Spleen (tissue), 11 donors: ENCODE data around the gene LRRTM4. TPM values are rescaled to one million over a fixed set of nuclear protein-coding genes. Genes with fewer than 3 reads are reported as not detected.

Experiments used
- DNase-seq: peaks from one replicate; pipeline ENCODE4 v3.0.0-alpha.2; 2020
- H3K27ac ChIP-seq, 8 donors: fragments of 200-600 bp; sonication (generic) in 7 of 8; 1 replicate in 4 of 8; 2 replicates in 4 of 8; pipeline versions ENCODE4 v1.5.0 to v1.8.0; 2016 to 2021; ENCODE audit warnings: inconsistent platforms in 4 of 8, mild to moderate bottlenecking in 4 of 8, moderate library complexity in 1 of 8
- H3K27me3 ChIP-seq, 7 donors: fragments of 200-600 bp; sonication (generic) in 6 of 7; replicated peaks in 1 of 7; 1 replicate in 4 of 7; 2 replicates in 3 of 7; pipeline versions ENCODE4 v1.5.0 to v1.8.0; 2016 to 2021; ENCODE audit warnings: inconsistent platforms in 3 of 7, mild to moderate bottlenecking in 1 of 7
- H3K36me3 ChIP-seq, 6 donors: fragments of 200-600 bp; sonication (generic) in 5 of 6; 1 replicate in 4 of 6; 2 replicates in 2 of 6; pipeline versions ENCODE4 v1.5.0 to v1.8.0; 2016 to 2021; ENCODE audit warnings: inconsistent platforms in 2 of 6
- H3K4me1 ChIP-seq, 6 donors: fragments of 200-600 bp; sonication (generic) in 5 of 6; 1 replicate in 3 of 6; 2 replicates in 3 of 6; pipeline versions ENCODE4 v1.5.0 to v1.8.0; 2016 to 2021; ENCODE audit warnings: inconsistent platforms in 3 of 6
- H3K4me3 ChIP-seq, 8 donors: fragments of 200-600 bp; sonication (generic) in 7 of 8; 1 replicate in 4 of 8; 2 replicates in 4 of 8; pipeline versions ENCODE4 v1.5.0 to v1.8.0; 2016 to 2021; ENCODE audit warnings: inconsistent platforms in 4 of 8, mild to moderate bottlenecking in 4 of 8, moderate library complexity in 2 of 8
- H3K9me3 ChIP-seq, 8 donors: fragments of 200-600 bp; sonication (generic) in 7 of 8; 1 replicate in 4 of 8; 2 replicates in 4 of 8; pipeline versions ENCODE4 v1.5.0 to v1.8.0; 2016 to 2021; ENCODE audit warnings: inconsistent platforms in 4 of 8
- CTCF ChIP-seq, 11 experiments: fragments of 200-600 bp in 7 of 11; fragments of 450-650 bp in 4 of 11; sonication (generic) in 4 of 11; IDR thresholded peaks in 8 of 11; conservative IDR thresholded peaks in 3 of 11; 1 replicate in 7 of 11; 2 replicates in 4 of 11; pipeline versions ENCODE4 v1.4.0 to v1.8.0; 2016 to 2021; ENCODE audit warnings: antibody characterized with exemption in 11 of 11, inconsistent platforms in 4 of 11, mild to moderate bottlenecking in 1 of 11
- POLR2A ChIP-seq, 3 donors: fragments of 450-650 bp; IDR thresholded peaks; one replicate each; pipeline ENCODE4 v1.5.1; 2017; ENCODE audit warnings: antibody characterized with exemption in 3 of 3, mild to moderate bottlenecking in 1 of 3
- POLR2AphosphoS5 ChIP-seq, 3 donors: sonication (generic); formaldehyde crosslinking; IDR thresholded peaks; one replicate each; pipeline ENCODE4 v1.5.1; 2017; ENCODE audit warnings: antibody characterized with exemption in 3 of 3
- WGBS, 5 donors: extraction: QIAGEN DNeasy Blood & Tissue Kit in 3 of 5; methylation state at CpG; one replicate each; pipeline versions ENCODE4 v1.1.5 to v1.1.7; 2013 to 2018; 5-methylcytosine and 5-hydroxymethylcytosine counted together
- intact Hi-C: fragments of 100-400 bp; cut with DNase I; formaldehyde crosslinking; loops from one replicate; pipeline ENCODE4 v1.15.0; 2023; ENCODE audit warnings: low total_unique reads
- polyA plus RNA-seq, 3 donors: library from polyadenylated mRNA; stranded (reverse); fragments of 200-250 nt; gene quantifications; one replicate each; pipeline ENCODE4 v1.2.1, GENCODE V29; 2013
- total RNA-seq, 7 donors: library from RNA; depleted of rRNA in 3 of 7; stranded (reverse); fragments of >200 nt in 3 of 7; fragmentation: NEBNext Ultra II Directional in 4 of 7; extraction: Animal tissue kit (Norgen Biotek cat#: 25700) in 4 of 7; gene quantifications; one replicate each; pipeline versions ENCODE4 v1.1.0 to v1.2.1, GENCODE V29; 2016 to 2021
- donor health status: healthy with polysubstance abuse.
- donor health status: DM: no; HTN: no; CAD: no; lungs with moderate emphysema.
- donor health status: DM: no; HTN: no; CAD: no.
- donor health status: Bipolar disorder and iron deficiency.
- donor health status: healthy.
- donor health status: DM: no; HTN: no; CAD: no.
- donor health status: DM: yes; HTN: yes; CAD: no.

The LRRTM4 gene
- total and polyA plus RNA-seq, 10 donors: 0.03 to 0.33 (median 0.14) TPM; not detected in 5

DNA sequence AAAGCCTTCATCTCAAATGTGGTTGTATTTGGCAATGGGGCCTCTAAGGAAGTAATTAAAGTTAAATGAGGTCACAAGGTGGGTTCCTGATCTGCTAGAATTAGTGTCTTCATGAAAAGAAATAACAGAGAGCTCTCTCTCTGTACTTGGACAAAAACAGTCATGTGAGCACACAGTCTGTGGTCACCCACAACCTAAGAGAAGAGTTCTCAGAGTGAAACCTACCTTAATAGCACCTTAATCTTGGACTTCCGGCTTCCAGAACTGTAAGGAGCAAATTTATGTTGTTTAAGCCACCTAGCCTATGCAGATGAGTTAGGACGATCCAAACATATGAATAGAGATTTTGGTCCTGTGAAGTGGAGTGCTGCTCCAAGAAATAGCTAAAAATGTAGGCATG is 758.9 kb downstream of the LRRTM4 start:
- H3K4me3 ChIP-seq: no peak overlapping the region

GRCh38 chr2:76760367-76760704 is 761.8 kb downstream of the LRRTM4 start:
- WGBS, 5 donors: 82 to 91% (median 88%) methylated on average over 4 of the region's 4 CpGs
- no peaks in the 10 kb centered on the region for H3K27me3 ChIP-seq
- intact Hi-C loops: no loop called here
- H3K4me3 ChIP-seq: no peak overlapping the region
- H3K9me3 ChIP-seq: peaks cover 0 to 5% (median 0%) of the 10 kb centered on the region in 8 donors
- no peak overlapping the region for H3K27ac ChIP-seq
- H3K36me3 ChIP-seq: no peaks in the 10 kb centered on the region
- H3K4me1 ChIP-seq: no peaks in the 10 kb centered on the region
- TF ChIP-seq POLR2AphosphoS5 (IDR thresholded peaks at IDR 0.05) (no peak), CTCF (IDR thresholded peaks at IDR 0.05 in 8 of 11, conservative IDR thresholded peaks at IDR 0.05 in 3 of 11) (no peak), POLR2A (IDR thresholded peaks at IDR 0.05) (no peak)
- no peak for DNase-seq

More for the DNA sequence above, 758.9 kb downstream of the LRRTM4 start:
- intact Hi-C loops: no loop called here
- H3K9me3 ChIP-seq: peaks cover 0 to 5% (median 0%) of the 10 kb centered on the region in 8 donors
- 76 to 90% (median 85%) methylated on average over 2 of the region's 2 CpGs for WGBS, 5 donors
- no peak for TF ChIP-seq POLR2AphosphoS5 (IDR thresholded peaks at IDR 0.05)
- no peak for TF ChIP-seq CTCF (IDR thresholded peaks at IDR 0.05 in 8 of 11, conservative IDR thresholded peaks at IDR 0.05 in 3 of 11)
- no peak for TF ChIP-seq POLR2A (IDR thresholded peaks at IDR 0.05)
- H3K4me1 ChIP-seq: no peaks in the 10 kb centered on the region
- no peak for DNase-seq
- no peaks in the 10 kb centered on the region for H3K27me3 ChIP-seq
- H3K36me3 ChIP-seq: no peaks in the 10 kb centered on the region
- H3K27ac ChIP-seq: no peak overlapping the region

DNA sequence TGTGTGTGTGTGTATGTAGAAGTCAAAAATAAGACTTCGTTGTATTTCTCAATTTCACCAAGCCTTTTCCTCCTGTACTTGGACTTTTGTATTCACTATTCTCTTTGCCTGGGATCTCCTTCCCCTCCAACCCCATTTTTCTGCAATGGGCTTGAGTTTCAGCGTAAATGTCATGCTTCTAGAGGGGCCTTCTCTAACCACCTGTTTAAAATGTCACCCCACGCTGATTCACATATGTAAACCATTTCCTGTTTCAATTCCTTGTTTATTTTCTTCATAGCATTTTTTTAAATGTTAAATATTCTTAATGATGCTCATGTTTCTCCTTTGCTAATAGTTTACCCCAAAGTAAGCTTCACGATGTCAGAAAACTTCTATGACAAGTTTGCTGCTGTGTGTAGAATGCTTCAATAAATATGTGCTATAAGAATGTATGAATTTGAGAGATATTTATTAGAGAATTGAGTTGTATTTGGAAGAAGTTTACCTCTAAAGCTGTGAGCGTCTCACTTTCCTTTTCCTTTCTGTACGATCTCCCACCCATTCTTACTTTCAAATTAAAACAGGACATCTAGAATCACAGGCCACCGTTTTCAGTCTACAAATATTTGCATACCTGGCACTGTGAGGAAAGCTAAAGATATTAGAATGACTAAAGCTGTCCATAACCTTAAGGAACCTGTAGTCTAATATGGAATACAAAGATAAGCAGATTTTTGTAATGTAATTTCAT is 762.4 kb downstream of the LRRTM4 start:
- Histone ChIP-seq H3K36me3 (no peaks in the 10 kb centered on the region), H3K27ac (no peak overlapping the region), H3K9me3 (peaks cover 0 to 5% (median 0%) of the 10 kb centered on the region in 8 donors), H3K27me3 (no peaks in the 10 kb centered on the region), H3K4me1 (no peaks in the 10 kb centered on the region), H3K4me3 (no peak overlapping the region)
- intact Hi-C loops: no loop called here
- TF ChIP-seq CTCF (IDR thresholded peaks at IDR 0.05 in 8 of 11, conservative IDR thresholded peaks at IDR 0.05 in 3 of 11): no peak
- no peak for TF ChIP-seq POLR2AphosphoS5 (IDR thresholded peaks at IDR 0.05)
- no peak for TF ChIP-seq POLR2A (IDR thresholded peaks at IDR 0.05)
- DNase-seq: no peak
- WGBS, 5 donors: 72 to 76% (median 75%) methylated on average over 7 of the region's 7 CpGs

GRCh38 chr2:76752506-76752905 is 769.7 kb downstream of the LRRTM4 start:
- no peak overlapping the region for H3K4me3 ChIP-seq
- H3K27me3 ChIP-seq: no peaks in the 10 kb centered on the region
- no peaks in the 10 kb centered on the region for H3K4me1 ChIP-seq
- H3K27ac ChIP-seq: no peak overlapping the region
- TF ChIP-seq CTCF (IDR thresholded peaks at IDR 0.05 in 8 of 11, conservative IDR thresholded peaks at IDR 0.05 in 3 of 11): no peak
- no peak for TF ChIP-seq POLR2A (IDR thresholded peaks at IDR 0.05)
- TF ChIP-seq POLR2AphosphoS5 (IDR thresholded peaks at IDR 0.05): no peak
- H3K36me3 ChIP-seq: no peaks in the 10 kb centered on the region
- 25 to 42% (median 38%) methylated on average over 1 of the region's 1 CpG for WGBS, 5 donors
- intact Hi-C loops: no loop called here
- H3K9me3 ChIP-seq: no peaks in the 10 kb centered on the region
- no peak for DNase-seq
